ENCODE measurements around the gene CASKIN1. TPM values are rescaled to one million over a fixed set of nuclear protein-coding genes. Genes with fewer than 3 reads are reported as not detected.

The CASKIN1 gene
- total and polyA plus RNA-seq, 10 of the 15 experiments (the other 5 are each of a cell fraction or from before 2014, with no cell fraction given): 0.03 to 0.33 (median 0.11) TPM; not detected in 5

DNA sequence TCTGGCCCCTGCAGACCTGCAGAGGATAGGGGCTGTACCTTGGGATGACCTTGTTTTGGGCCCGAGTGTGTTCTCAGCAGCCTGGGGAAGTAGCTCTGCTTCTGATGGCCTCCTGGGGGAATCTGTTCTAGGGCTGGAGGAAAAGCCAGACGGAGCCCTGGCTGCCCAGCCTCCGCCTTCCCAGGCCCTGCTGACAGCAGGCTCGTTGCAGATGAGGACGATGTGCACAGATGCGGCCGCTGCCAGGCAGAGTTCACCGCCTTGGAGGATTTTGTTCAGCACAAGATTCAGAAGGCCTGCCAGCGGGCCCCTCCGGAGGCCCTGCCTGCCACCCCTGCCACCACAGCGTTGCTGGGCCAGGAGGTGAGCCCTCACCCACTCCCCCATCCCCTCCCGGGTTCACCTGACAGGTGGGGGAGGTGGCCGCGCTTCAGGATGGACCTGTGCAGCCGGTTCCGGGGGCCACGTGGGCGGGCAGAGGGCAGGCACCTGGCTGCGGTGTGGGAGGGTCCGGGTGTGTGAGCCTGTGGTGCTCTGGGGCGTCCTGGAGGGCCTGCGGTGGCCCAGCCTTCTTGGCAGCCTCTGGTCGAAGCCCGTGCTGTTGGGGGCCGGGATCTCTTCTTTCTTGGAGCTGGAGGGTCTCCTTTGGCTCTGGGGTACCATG, 31.9 kb upstream of the CASKIN1 start:
- WGBS (ENCODE audit: insufficient coverage, insufficient replicate concordance, low lambda C conversion rate, missing lambda C conversion rate): 92% methylated on average over 25 of the region's 25 CpGs
- intact Hi-C loops (cut with micrococcal nuclease; ENCODE audit: unreplicated experiment) (no loop called here), in situ Hi-C loops (cut with MboI) (no loop called here)
- peaks cover 5% of the 10 kb centered on the region; the same call in 1 of the 2 replicates for H3K4me1 ChIP-seq (ENCODE audit: control insufficient read depth, insufficient read depth, low read length)
- DNase-seq (ENCODE audit: low read depth, low spot score) (no peak), FAIRE-seq (no peak), ATAC-seq (no peak)
- H3K36me3 ChIP-seq (ENCODE audit: control insufficient read depth in 2 of 2, insufficient read depth in 2 of 2, low read length in 1 of 2): peaks cover 4 to 30% of the 10 kb centered on the region in 2 experiments; a peak in 3 of 4 replicates
- ChIA-PET POLR2A (no interaction called here), SMC1A (ENCODE audit: uncharacterized antibody, unreplicated experiment) (no interaction called here), RAD21 (ENCODE audit: unreplicated experiment) (no interaction called here), CTCF (no interaction called here)
- no peaks in the 10 kb centered on the region for H4K20me1 ChIP-seq (ENCODE audit: control insufficient read depth, insufficient read depth)
- H3K4me2 ChIP-seq (ENCODE audit: control insufficient read depth, insufficient read depth): no peak overlapping the region
- H2AFZ ChIP-seq (ENCODE audit: control insufficient read depth, low read depth, low read length): no peak overlapping the region
- no peak overlapping the region for H3K27ac ChIP-seq (ENCODE audit: control insufficient read depth, insufficient read depth)
- no peak overlapping the region for H3K4me3 ChIP-seq
- H3K79me2 ChIP-seq (ENCODE audit: control insufficient read depth, insufficient read depth, low read length): peaks cover 27% of the 10 kb centered on the region
- BruUV-seq (replicated peaks): no TSS peak
- no peak overlapping the region for H3K9ac ChIP-seq (ENCODE audit: control insufficient read depth, insufficient read depth, low read length)
- no peaks in the 10 kb centered on the region for H3K27me3 ChIP-seq (replicated peaks in 1 of 2; ENCODE audit: control insufficient read depth in 2 of 2, insufficient read depth in 2 of 2, low read length in 1 of 2)
- H3K9me3 ChIP-seq (replicated peaks; ENCODE audit: control insufficient read depth, insufficient read depth, low read length): no peaks in the 10 kb centered on the region
- TF ChIP-seq CREB1 (IDR thresholded peaks at IDR 0.05; ENCODE audit: low read depth) (no peak), E2F8 (IDR thresholded peaks at IDR 0.05; ENCODE audit: low read depth, partially characterized antibody) (no peak), NFYB (IDR thresholded peaks at IDR 0.05; ENCODE audit: insufficient read depth, low read depth, low read length) (no peak), SMAD5 (IDR thresholded peaks at IDR 0.05; ENCODE audit: low read depth) (no peak), NFYA (IDR thresholded peaks at IDR 0.05; ENCODE audit: borderline replicate concordance, low read depth, low read length) (no peak), CBFB (IDR thresholded peaks at IDR 0.05; ENCODE audit: low read depth) (no peak), EZH2 (IDR thresholded peaks at IDR 0.05; ENCODE audit: borderline replicate concordance, control insufficient read depth, low read depth, low read length) (no peak), NR2C1 (IDR thresholded peaks at IDR 0.05) (no peak), CREM (IDR thresholded peaks at IDR 0.05; ENCODE audit: low read depth) (no peak), NBN (IDR thresholded peaks at IDR 0.05) (no peak), NRF1 (conservative IDR thresholded peaks at IDR 0.05; ENCODE audit: low read depth, low read length) (no peak), ATF2 (IDR thresholded peaks at IDR 0.05; ENCODE audit: low read length) (no peak), POU2F2 (IDR thresholded peaks at IDR 0.05; ENCODE audit: borderline replicate concordance, low read depth, low read length) (no peak), GABPA (IDR thresholded peaks at IDR 0.05; ENCODE audit: low read depth) (no peak), BHLHE40 (IDR thresholded peaks at IDR 0.05; ENCODE audit: borderline replicate concordance in 1 of 2, low read depth in 2 of 2, low read length in 1 of 2) (no peak)
- TF ChIP-seq, protein P1, sequence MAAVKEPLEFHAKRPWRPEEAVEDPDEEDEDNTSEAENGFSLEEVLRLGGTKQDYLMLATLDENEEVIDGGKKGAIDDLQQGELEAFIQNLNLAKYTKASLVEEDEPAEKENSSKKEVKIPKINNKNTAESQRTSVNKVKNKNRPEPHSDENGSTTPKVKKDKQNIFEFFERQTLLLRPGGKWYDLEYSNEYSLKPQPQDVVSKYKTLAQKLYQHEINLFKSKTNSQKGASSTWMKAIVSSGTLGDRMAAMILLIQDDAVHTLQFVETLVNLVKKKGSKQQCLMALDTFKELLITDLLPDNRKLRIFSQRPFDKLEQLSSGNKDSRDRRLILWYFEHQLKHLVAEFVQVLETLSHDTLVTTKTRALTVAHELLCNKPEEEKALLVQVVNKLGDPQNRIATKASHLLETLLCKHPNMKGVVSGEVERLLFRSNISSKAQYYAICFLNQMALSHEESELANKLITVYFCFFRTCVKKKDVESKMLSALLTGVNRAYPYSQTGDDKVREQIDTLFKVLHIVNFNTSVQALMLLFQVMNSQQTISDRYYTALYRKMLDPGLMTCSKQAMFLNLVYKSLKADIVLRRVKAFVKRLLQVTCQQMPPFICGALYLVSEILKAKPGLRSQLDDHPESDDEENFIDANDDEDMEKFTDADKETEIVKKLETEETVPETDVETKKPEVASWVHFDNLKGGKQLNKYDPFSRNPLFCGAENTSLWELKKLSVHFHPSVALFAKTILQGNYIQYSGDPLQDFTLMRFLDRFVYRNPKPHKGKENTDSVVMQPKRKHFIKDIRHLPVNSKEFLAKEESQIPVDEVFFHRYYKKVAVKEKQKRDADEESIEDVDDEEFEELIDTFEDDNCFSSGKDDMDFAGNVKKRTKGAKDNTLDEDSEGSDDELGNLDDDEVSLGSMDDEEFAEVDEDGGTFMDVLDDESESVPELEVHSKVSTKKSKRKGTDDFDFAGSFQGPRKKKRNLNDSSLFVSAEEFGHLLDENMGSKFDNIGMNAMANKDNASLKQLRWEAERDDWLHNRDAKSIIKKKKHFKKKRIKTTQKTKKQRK (IDR thresholded peaks at IDR 0.05; ENCODE audit: low read depth, low read length): no peak
- TF ChIP-seq, protein P2, sequence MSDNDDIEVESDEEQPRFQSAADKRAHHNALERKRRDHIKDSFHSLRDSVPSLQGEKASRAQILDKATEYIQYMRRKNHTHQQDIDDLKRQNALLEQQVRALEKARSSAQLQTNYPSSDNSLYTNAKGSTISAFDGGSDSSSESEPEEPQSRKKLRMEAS (IDR thresholded peaks at IDR 0.05; ENCODE audit: low read depth, low read length): no peak
